Upper lobe of left lung (tissue), 6 donors: ENCODE measurements around the gene COG6. TPM values are rescaled to one million over a fixed set of nuclear protein-coding genes. Genes with fewer than 3 reads are reported as not detected.
A peak's percentile ranks its signal among the peaks of the same experiment; 100 is the strongest.

Experiments
- ATAC-seq, 2 donors: fragments of 200-7000 bp; cut with Tn5 transposase; one replicate each; pipeline ENCODE4 v1.9.1; 2022; ENCODE audit warnings: mild to moderate bottlenecking in 2 of 2, moderate library complexity in 2 of 2; ENCODE audit not compliant: low FRiP score in 2 of 2
- DNase-seq, 2 donors: peaks; one replicate each; pipeline ENCODE4 v3.0.0-alpha.2; 2019 to 2020
- H3K27ac ChIP-seq, 4 donors: fragments of 200-600 bp; sonication (generic); one replicate each; pipeline ENCODE4 v1.5.1; 2016 to 2019
- H3K27me3 ChIP-seq, 4 donors: fragments of 200-600 bp; sonication (generic); one replicate each; pipeline ENCODE4 v1.5.1; 2017 to 2019
- H3K36me3 ChIP-seq, 4 donors: fragments of 200-600 bp; sonication (generic); one replicate each; pipeline ENCODE4 v1.5.1; 2016 to 2019
- H3K4me1 ChIP-seq, 4 donors: fragments of 200-600 bp; sonication (generic); one replicate each; pipeline ENCODE4 v1.5.1; 2018 to 2019
- H3K4me3 ChIP-seq, 4 donors: fragments of 200-600 bp; sonication (generic); one replicate each; pipeline ENCODE4 v1.5.1; 2017 to 2019; ENCODE audit warnings: mild to moderate bottlenecking in 2 of 4, moderate library complexity in 1 of 4
- H3K9me3 ChIP-seq, 4 donors: fragments of 200-600 bp; sonication (generic); one replicate each; pipeline ENCODE4 v1.5.1; 2018 to 2019
- EP300 ChIP-seq, 4 donors: sonication (generic); formaldehyde crosslinking; IDR thresholded peaks; one replicate each; pipeline ENCODE4 v1.5.1; 2017; ENCODE audit warnings: antibody characterized with exemption in 4 of 4, control low read depth in 2 of 4
- POLR2A ChIP-seq, 4 donors: fragments of 450-650 bp; IDR thresholded peaks; one replicate each; pipeline ENCODE4 v1.5.1; 2016 to 2017; ENCODE audit warnings: antibody characterized with exemption in 4 of 4, mild to moderate bottlenecking in 2 of 4
- POLR2AphosphoS5 ChIP-seq, 2 donors: sonication (generic); formaldehyde crosslinking; IDR thresholded peaks; one replicate each; pipeline ENCODE4 v1.5.1; 2017; ENCODE audit warnings: antibody characterized with exemption in 2 of 2
- WGBS, 2 donors: methylation state at CpG; one replicate each; pipeline ENCODE4 v1.1.5; 2017 to 2018; 5-methylcytosine and 5-hydroxymethylcytosine counted together
- total RNA-seq, 6 donors: library from RNA; depleted of rRNA in 4 of 6; stranded (reverse); fragments of >200 nt in 4 of 6; gene quantifications; one replicate each; pipeline versions ENCODE4 v1.1.0 to v1.2.1, GENCODE V29; 2016 to 2021
- TF ChIP-seq, protein P1 (sequence below), 6 experiments: fragments of 450-650 bp in 4 of 6; fragments of 200-600 bp in 2 of 6; sonication (generic) in 2 of 6; IDR thresholded peaks; one replicate each; pipeline ENCODE4 v1.5.1; 2016 to 2019; ENCODE audit warnings: antibody characterized with exemption in 6 of 6
- donor health status: DM: no; HTN: no; CAD: no; lungs with moderate emphysema.
- donor health status: DM: no; HTN: yes; CAD: no; lungs with severe emphysema.

The COG6 gene
- total RNA-seq, 6 donors from 2014 or later = 10.3 to 37.5 (median 17.2) TPM

- WGBS, 2 donors = 76 to 77% methylated on average over 2 of the region's 2 CpGs
- Histone ChIP-seq H3K27me3 (no peaks in the 10 kb centered on the region), H3K9me3 (no peaks in the 10 kb centered on the region), H3K4me3 (no peak overlapping the region), H3K4me1 (no peaks in the 10 kb centered on the region), H3K36me3 (peaks cover 0 to 44% (median 7%) of the 10 kb centered on the region in 4 donors), H3K27ac (no peak overlapping the region)
- ATAC-seq (no peak), DNase-seq (no peak)
- TF ChIP-seq POLR2AphosphoS5 (IDR thresholded peaks at IDR 0.05) (no peak), POLR2A (IDR thresholded peaks at IDR 0.05) (no peak), EP300 (IDR thresholded peaks at IDR 0.05) (no peak)
- TF ChIP-seq, protein P1, sequence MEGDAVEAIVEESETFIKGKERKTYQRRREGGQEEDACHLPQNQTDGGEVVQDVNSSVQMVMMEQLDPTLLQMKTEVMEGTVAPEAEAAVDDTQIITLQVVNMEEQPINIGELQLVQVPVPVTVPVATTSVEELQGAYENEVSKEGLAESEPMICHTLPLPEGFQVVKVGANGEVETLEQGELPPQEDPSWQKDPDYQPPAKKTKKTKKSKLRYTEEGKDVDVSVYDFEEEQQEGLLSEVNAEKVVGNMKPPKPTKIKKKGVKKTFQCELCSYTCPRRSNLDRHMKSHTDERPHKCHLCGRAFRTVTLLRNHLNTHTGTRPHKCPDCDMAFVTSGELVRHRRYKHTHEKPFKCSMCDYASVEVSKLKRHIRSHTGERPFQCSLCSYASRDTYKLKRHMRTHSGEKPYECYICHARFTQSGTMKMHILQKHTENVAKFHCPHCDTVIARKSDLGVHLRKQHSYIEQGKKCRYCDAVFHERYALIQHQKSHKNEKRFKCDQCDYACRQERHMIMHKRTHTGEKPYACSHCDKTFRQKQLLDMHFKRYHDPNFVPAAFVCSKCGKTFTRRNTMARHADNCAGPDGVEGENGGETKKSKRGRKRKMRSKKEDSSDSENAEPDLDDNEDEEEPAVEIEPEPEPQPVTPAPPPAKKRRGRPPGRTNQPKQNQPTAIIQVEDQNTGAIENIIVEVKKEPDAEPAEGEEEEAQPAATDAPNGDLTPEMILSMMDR (IDR thresholded peaks at IDR 0.05) = no peak
Measured at GRCh38 chr13:39682788-39683187, 27.3 kb downstream of the COG6 start.

GRCh38 chr13:39684531-39685137 is 29.2 kb downstream of the COG6 start:
- TF ChIP-seq, protein P1 (IDR thresholded peaks at IDR 0.05) = peak in 5 of 6 experiments; percentile 8 to 31 (median 24)
- no peak for TF ChIP-seq POLR2A (IDR thresholded peaks at IDR 0.05)
- no peak for TF ChIP-seq POLR2AphosphoS5 (IDR thresholded peaks at IDR 0.05)
- Histone ChIP-seq H3K27ac (no peak overlapping the region), H3K4me1 (no peaks in the 10 kb centered on the region), H3K9me3 (no peaks in the 10 kb centered on the region), H3K4me3 (no peak overlapping the region), H3K27me3 (no peaks in the 10 kb centered on the region), H3K36me3 (peaks cover 0 to 39% (median 3%) of the 10 kb centered on the region in 4 donors)
- peak in 1 of 2 donors; percentile 68 for ATAC-seq
- 71 to 75% methylated on average over 3 of the region's 3 CpGs for WGBS, 2 donors
- DNase-seq = peak in 1 of 2 donors; percentile 10

GRCh38 chr13:39685652-39686051 is 30.2 kb downstream of the COG6 start:
- WGBS, 2 donors = 83 to 93% methylated on average over 1 of the region's 1 CpG
- H3K36me3 ChIP-seq = peaks cover 0 to 38% (median under 1%) of the 10 kb centered on the region in 4 donors
- no peaks in the 10 kb centered on the region for H3K27me3 ChIP-seq
- no peaks in the 10 kb centered on the region for H3K9me3 ChIP-seq
- no peaks in the 10 kb centered on the region for H3K4me1 ChIP-seq
- no peak for ATAC-seq
- no peak for DNase-seq
- TF ChIP-seq POLR2A (IDR thresholded peaks at IDR 0.05) (no peak), POLR2AphosphoS5 (IDR thresholded peaks at IDR 0.05) (no peak)
- H3K27ac ChIP-seq = no peak overlapping the region
- no peak overlapping the region for H3K4me3 ChIP-seq

DNA sequence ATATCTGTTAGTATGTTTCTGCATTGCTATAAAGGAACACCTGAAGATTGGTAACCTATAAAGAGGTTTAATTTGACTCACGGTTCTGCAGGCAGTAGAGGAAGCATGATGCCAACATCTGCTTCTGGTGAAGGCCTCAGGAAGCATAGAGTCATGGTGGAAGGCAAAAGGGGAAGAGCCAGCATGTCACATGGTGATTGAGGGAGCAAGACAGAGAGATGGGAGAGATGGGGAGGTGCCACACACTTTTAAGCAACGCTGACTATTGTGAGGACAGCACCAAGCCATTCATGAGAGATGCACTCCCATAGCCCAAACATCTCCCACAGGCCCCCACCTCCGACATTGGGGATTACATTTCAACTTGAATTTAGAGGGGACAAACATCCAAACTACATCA is 32.8 kb downstream of the COG6 start:
- ATAC-seq (no peak), DNase-seq (no peak)
- TF ChIP-seq EP300 (IDR thresholded peaks at IDR 0.05) = no peak
- no peak for TF ChIP-seq POLR2A (IDR thresholded peaks at IDR 0.05)
- no peak for TF ChIP-seq POLR2AphosphoS5 (IDR thresholded peaks at IDR 0.05)
- TF ChIP-seq, protein P1 (IDR thresholded peaks at IDR 0.05) = no peak
- Histone ChIP-seq H3K4me3 (no peak overlapping the region), H3K27ac (no peak overlapping the region), H3K9me3 (no peaks in the 10 kb centered on the region), H3K36me3 (peaks cover 0 to 22% (median 0%) of the 10 kb centered on the region in 4 donors), H3K4me1 (no peaks in the 10 kb centered on the region), H3K27me3 (no peaks in the 10 kb centered on the region)
- WGBS, 2 donors = 78 to 85% methylated on average over 3 of the region's 3 CpGs

DNA sequence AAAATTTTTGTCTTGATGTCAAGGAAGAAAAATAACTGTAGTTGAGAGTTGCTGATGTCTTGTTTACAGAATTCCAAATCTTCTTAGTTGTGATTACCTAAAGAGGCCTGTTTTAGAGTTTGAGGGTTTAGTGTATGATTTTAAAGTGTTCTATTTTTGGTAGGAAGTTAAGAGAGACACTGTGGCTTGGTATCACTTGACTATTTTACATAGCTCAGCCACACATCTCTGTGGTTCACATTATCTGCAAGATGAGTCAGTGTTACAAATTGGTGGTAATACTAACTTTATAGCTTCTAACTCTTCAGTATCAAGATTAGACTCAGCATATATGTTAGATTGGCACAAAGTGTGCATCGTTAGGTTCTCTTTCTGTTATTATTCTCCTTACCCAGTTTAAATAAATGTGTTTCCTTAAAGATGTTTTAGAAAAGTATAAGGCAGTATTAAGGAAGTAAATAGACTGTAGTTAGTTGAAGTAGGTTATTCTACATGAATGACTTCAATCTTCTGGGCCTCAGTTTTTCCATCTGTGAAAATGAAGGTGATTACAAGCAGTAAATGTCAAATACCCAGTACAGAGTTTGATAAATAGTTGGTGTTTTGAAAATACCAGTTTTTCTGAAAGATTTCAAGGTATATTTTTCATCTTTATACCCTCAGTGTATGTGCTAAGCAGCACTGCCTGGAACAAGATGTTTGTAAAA is 33.4 kb downstream of the COG6 start:
- ATAC-seq = no peak
- Histone ChIP-seq H3K36me3 (peaks cover 0 to 22% (median 0%) of the 10 kb centered on the region in 4 donors), H3K4me3 (no peak overlapping the region), H3K27ac (no peak overlapping the region), H3K9me3 (no peaks in the 10 kb centered on the region), H3K4me1 (no peaks in the 10 kb centered on the region), H3K27me3 (no peaks in the 10 kb centered on the region)
- 85 to 89% methylated on average over 1 of the region's 1 CpG for WGBS, 2 donors
- no peak for DNase-seq
- TF ChIP-seq, protein P1 (IDR thresholded peaks at IDR 0.05) = no peak
